ENCODE results near the gene HOMER3.
A peak's percentile ranks its signal among the peaks of the same experiment; 100 is the strongest.

The HOMER3 gene

DNA sequence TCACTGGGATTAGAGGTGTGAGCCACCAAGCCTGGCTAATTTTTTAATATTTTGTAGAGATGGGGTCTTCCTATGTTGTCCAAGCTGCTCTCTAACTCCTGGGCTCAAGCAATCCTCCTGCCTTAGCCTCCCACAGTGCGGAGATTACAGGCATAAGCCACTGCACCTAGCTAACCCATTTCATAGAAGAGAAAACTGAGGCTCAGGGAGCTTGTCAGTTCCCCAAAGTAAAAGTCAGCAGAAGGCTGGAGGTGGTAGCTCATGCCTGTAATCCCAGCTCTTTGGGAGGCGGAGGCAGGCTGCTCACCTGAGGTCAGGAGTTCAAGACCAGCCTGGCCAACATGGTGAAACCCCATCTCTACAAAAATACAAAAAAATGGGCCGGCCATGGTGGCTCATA lies 8.8 kb upstream of the HOMER3 start:
- no peak overlapping the region for H3K27ac ChIP-seq (ENCODE audit: low read depth, low read length)

GRCh38 chr19:18948976-18949356 lies 7.9 kb upstream of the HOMER3 start:
- no peaks in the 10 kb centered on the region for H3K36me3 ChIP-seq (ENCODE audit: control insufficient read depth, insufficient read depth, low read length)
- H3K27ac ChIP-seq (ENCODE audit: low read depth, low read length), result no peak overlapping the region
- H3K4me3 ChIP-seq (ENCODE audit: low read length), result no peak overlapping the region
- H3K9ac ChIP-seq (ENCODE audit: low read length), result no peak overlapping the region
- H3K27me3 ChIP-seq (ENCODE audit: control insufficient read depth, insufficient read depth, low read length), result no peaks in the 10 kb centered on the region
- H3K4me1 ChIP-seq (ENCODE audit: control insufficient read depth, insufficient read depth, low read length), result no peaks in the 10 kb centered on the region

More for the DNA sequence above, 8.8 kb upstream of the HOMER3 start:
- Histone ChIP-seq H3K4me3 (ENCODE audit: low read length) (no peak overlapping the region), H3K27me3 (ENCODE audit: control insufficient read depth, insufficient read depth, low read length) (no peaks in the 10 kb centered on the region), H3K9ac (ENCODE audit: low read length) (no peak overlapping the region), H3K4me1 (ENCODE audit: control insufficient read depth, insufficient read depth, low read length) (no peaks in the 10 kb centered on the region), H3K36me3 (ENCODE audit: control insufficient read depth, insufficient read depth, low read length) (no peaks in the 10 kb centered on the region)

- H3K4me1 ChIP-seq (ENCODE audit: control insufficient read depth, insufficient read depth, low read length), result no peaks in the 10 kb centered on the region
- H3K9ac ChIP-seq (ENCODE audit: low read length), result no peak overlapping the region
- H3K27me3 ChIP-seq (ENCODE audit: control insufficient read depth, insufficient read depth, low read length), result no peaks in the 10 kb centered on the region
- H3K4me3 ChIP-seq (ENCODE audit: low read length), result no peak overlapping the region
- H3K27ac ChIP-seq (ENCODE audit: low read depth, low read length), result no peak overlapping the region
- no peaks in the 10 kb centered on the region for H3K36me3 ChIP-seq (ENCODE audit: control insufficient read depth, insufficient read depth, low read length)
Measured at GRCh38 chr19:18948075-18948975, 7.3 kb upstream of the HOMER3 start.

GRCh38 chr19:18946918-18947317 lies 5.9 kb upstream of the HOMER3 start:
- Histone ChIP-seq H3K27me3 (ENCODE audit: control insufficient read depth, insufficient read depth, low read length) (no peaks in the 10 kb centered on the region), H3K9ac (ENCODE audit: low read length) (no peak overlapping the region), H3K4me3 (ENCODE audit: low read length) (no peak overlapping the region), H3K36me3 (ENCODE audit: control insufficient read depth, insufficient read depth, low read length) (no peaks in the 10 kb centered on the region), H3K4me1 (ENCODE audit: control insufficient read depth, insufficient read depth, low read length) (no peaks in the 10 kb centered on the region), H3K27ac (ENCODE audit: low read depth, low read length) (no peak overlapping the region)

DNA sequence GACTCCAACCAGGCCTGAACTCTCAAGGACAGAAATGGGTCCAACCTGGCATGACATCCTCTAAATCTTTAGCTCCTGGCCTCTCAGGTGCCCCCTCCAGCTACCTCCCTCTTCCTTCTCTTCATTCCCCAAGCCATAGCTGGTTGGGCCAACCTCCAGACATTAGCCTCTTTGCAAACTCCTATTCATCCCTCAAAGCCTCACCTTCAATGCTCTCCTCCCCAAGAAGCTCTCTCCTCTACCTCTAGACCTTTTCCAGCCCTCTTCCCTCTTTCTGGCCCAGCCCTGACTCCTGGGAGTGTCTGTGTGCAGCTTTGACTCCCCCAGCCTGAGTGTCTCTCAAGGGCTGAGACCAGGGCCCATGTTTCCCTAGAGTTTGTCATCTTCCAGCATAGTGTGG lies 5.3 kb upstream of the HOMER3 start:
- H3K27ac ChIP-seq (ENCODE audit: low read depth, low read length), result no peak overlapping the region
- H3K9ac ChIP-seq (ENCODE audit: low read length), result no peak overlapping the region
- H3K27me3 ChIP-seq (ENCODE audit: control insufficient read depth, insufficient read depth, low read length), result no peaks in the 10 kb centered on the region
- H3K36me3 ChIP-seq (ENCODE audit: control insufficient read depth, insufficient read depth, low read length), result no peaks in the 10 kb centered on the region
- H3K4me3 ChIP-seq (ENCODE audit: low read length), result no peak overlapping the region
- no peaks in the 10 kb centered on the region for H3K4me1 ChIP-seq (ENCODE audit: control insufficient read depth, insufficient read depth, low read length)

DNA sequence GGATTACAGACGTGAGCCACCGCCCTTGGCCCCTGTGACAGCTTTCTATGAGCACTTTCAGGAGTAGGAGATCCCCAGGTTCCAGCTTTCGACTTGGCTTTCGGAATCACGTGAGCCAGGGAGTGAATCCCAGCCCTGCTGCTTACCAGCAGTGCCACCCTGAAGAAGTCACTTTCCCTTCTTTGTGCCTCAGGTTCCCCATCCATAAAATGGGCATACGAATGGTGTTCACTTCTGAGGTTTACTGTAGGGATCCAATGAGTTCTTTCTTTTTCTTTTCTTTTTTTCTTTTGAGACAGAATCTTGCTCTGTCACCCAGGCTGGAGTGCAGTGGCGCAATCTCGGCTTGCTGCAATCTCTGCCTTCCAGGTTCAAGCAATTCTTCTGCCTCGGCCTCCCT lies 4.3 kb upstream of the HOMER3 start:
- no peak overlapping the region for H3K9ac ChIP-seq (ENCODE audit: low read length)
- no peaks in the 10 kb centered on the region for H3K27me3 ChIP-seq (ENCODE audit: control insufficient read depth, insufficient read depth, low read length)
- no peak overlapping the region for H3K27ac ChIP-seq (ENCODE audit: low read depth, low read length)
- no peaks in the 10 kb centered on the region for H3K36me3 ChIP-seq (ENCODE audit: control insufficient read depth, insufficient read depth, low read length)
- H3K4me3 ChIP-seq (ENCODE audit: low read length), result no peak overlapping the region
- no peaks in the 10 kb centered on the region for H3K4me1 ChIP-seq (ENCODE audit: control insufficient read depth, insufficient read depth, low read length)

GRCh38 chr19:18943465-18943864 lies 2.4 kb upstream of the HOMER3 start:
- Histone ChIP-seq H3K36me3 (ENCODE audit: control insufficient read depth, insufficient read depth, low read length) (no peaks in the 10 kb centered on the region), H3K27me3 (ENCODE audit: control insufficient read depth, insufficient read depth, low read length) (no peaks in the 10 kb centered on the region), H3K27ac (ENCODE audit: low read depth, low read length) (no peak overlapping the region), H3K4me1 (ENCODE audit: control insufficient read depth, insufficient read depth, low read length) (no peaks in the 10 kb centered on the region), H3K4me3 (ENCODE audit: low read length) (no peak overlapping the region), H3K9ac (ENCODE audit: low read length) (no peak overlapping the region)

DNA sequence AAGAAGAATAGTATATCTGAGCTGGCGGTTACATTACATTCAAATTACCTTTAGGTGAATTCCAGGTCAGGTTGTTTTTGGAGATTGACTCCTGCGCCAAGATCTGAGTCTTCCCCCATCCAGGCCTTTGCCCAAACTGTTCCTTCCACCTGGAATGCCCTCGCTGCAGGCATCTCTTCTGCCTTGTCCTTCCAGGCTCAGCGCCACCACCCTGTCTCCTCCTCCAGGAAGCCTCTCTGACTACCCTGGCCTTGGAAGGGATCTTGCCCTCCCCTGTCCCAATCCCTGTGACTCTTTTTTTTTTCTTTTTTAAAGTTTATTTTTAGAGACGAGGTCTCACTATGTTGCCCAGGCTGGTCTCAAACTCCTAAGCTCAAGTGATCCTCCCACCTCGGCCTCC lies 1.7 kb upstream of the HOMER3 start:
- Histone ChIP-seq H3K4me1 (ENCODE audit: control insufficient read depth, insufficient read depth, low read length) (no peaks in the 10 kb centered on the region), H3K27ac (ENCODE audit: low read depth, low read length) (no peak overlapping the region), H3K9ac (ENCODE audit: low read length) (no peak overlapping the region), H3K36me3 (ENCODE audit: control insufficient read depth, insufficient read depth, low read length) (no peaks in the 10 kb centered on the region), H3K27me3 (ENCODE audit: control insufficient read depth, insufficient read depth, low read length) (no peaks in the 10 kb centered on the region), H3K4me3 (ENCODE audit: low read length) (no peak overlapping the region)

GRCh38 chr19:18941628-18942354 lies 774 bp upstream of the HOMER3 start:
- H3K27ac ChIP-seq (ENCODE audit: low read depth, low read length), result no peak overlapping the region

DNA sequence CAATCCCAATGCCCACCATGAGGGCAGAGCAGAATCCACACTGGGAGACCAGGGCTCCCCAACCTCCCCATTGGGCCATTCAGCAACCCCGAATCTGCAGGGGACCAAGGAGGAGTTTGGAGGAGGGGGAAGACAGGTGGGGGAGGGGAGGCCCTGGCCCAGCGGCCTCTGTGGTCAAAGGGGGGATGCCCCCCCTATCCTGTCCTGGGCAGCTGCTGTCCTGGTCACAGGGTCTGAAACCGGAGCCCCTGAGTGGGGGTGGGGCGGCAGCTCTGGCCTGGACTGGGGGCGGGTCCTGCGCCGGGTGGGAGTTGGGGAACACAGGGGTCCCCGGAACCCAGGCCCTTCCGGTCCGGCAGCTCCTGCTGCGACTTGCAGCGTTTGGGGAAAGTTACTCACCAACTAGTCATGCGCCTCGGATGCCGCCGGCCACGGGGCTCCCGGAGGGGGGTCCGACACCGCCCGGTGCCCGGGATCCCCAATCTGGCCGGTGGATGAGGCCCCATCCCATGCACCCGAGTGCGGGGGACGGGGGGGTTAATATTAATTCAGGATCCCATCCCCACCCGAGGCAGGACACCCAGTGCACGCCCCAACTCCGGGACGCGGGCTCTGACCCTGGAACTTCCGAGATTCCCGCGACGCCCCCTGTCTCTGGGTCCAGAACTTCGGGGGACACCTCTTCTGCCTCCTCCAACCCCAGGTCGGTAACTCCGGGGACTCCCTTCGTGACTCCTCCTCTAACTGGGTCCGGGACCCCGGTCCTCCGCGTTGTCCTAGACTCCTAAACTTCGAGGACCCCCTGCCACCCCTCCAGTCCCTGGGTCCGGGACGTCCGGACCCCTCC lies 872 bp downstream of the HOMER3 start:
- Histone ChIP-seq H3K36me3 (ENCODE audit: control insufficient read depth, insufficient read depth, low read length) (no peaks in the 10 kb centered on the region), H3K27ac (ENCODE audit: low read depth, low read length) (no peak overlapping the region), H3K27me3 (ENCODE audit: control insufficient read depth, insufficient read depth, low read length) (no peaks in the 10 kb centered on the region), H3K4me1 (ENCODE audit: control insufficient read depth, insufficient read depth, low read length) (no peaks in the 10 kb centered on the region), H3K9ac (ENCODE audit: low read length) (no peak overlapping the region), H3K4me3 (ENCODE audit: low read length) (peak overlapping the region; percentile 75)

More at GRCh38 chr19:18941628-18942354, 774 bp upstream of the HOMER3 start:
- Histone ChIP-seq H3K4me1 (ENCODE audit: control insufficient read depth, insufficient read depth, low read length) (no peaks in the 10 kb centered on the region), H3K9ac (ENCODE audit: low read length) (no peak overlapping the region), H3K27me3 (ENCODE audit: control insufficient read depth, insufficient read depth, low read length) (no peaks in the 10 kb centered on the region), H3K4me3 (ENCODE audit: low read length) (peak overlapping the region; percentile 47), H3K36me3 (ENCODE audit: control insufficient read depth, insufficient read depth, low read length) (no peaks in the 10 kb centered on the region)

DNA sequence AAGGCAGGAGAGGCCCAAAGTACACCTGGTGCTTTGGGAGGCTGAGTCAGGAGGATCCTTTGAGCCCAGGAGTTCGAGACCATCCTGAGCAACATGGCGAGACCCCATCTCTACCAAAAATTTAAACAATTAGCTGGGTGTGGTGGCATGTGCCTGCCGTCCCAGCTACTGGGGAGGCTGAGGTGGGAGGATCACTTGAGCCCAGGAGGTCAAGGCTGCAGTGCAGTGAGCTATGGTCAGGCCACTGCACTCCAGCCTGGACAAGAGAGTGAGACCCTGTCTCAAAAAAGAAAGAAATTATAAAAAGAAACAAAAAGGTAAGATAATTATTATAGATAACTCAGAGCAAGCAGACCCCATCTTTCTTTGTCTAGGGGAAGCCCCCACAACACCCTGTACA lies 1.9 kb downstream of the HOMER3 start:
- H3K27ac ChIP-seq (ENCODE audit: low read depth, low read length), result no peak overlapping the region
- no peaks in the 10 kb centered on the region for H3K27me3 ChIP-seq (ENCODE audit: control insufficient read depth, insufficient read depth, low read length)
- no peak overlapping the region for H3K4me3 ChIP-seq (ENCODE audit: low read length)
- no peak overlapping the region for H3K9ac ChIP-seq (ENCODE audit: low read length)
- H3K4me1 ChIP-seq (ENCODE audit: control insufficient read depth, insufficient read depth, low read length), result no peaks in the 10 kb centered on the region
- no peaks in the 10 kb centered on the region for H3K36me3 ChIP-seq (ENCODE audit: control insufficient read depth, insufficient read depth, low read length)

GRCh38 chr19:18933297-18933696 lies 7.7 kb downstream of the HOMER3 start:
- peaks cover 4% of the 10 kb centered on the region for H3K36me3 ChIP-seq (ENCODE audit: control insufficient read depth, insufficient read depth, low read length)
- no peak overlapping the region for H3K9ac ChIP-seq (ENCODE audit: low read length)
- H3K27me3 ChIP-seq (ENCODE audit: control insufficient read depth, insufficient read depth, low read length), result no peaks in the 10 kb centered on the region
- H3K27ac ChIP-seq (ENCODE audit: low read depth, low read length), result no peak overlapping the region
- no peaks in the 10 kb centered on the region for H3K4me1 ChIP-seq (ENCODE audit: control insufficient read depth, insufficient read depth, low read length)
- H3K4me3 ChIP-seq (ENCODE audit: low read length), result no peak overlapping the region
